B cell (primary cell): ENCODE results near the gene FURIN. TPM values are rescaled to one million over a fixed set of nuclear protein-coding genes. Genes with fewer than 3 reads are reported as not detected.

Source experiments
- ATAC-seq: fragments of 200-7000 bp; cut with Tn5 transposase; one replicate; pipeline ENCODE4 v1.10.0; 2021; ENCODE audit warnings: low read depth, mild to moderate bottlenecking, moderate number of reproducible peaks, moderate library complexity
- CTCF ChIA-PET: fragments of 350-600 bp; sonication (Branson Sonifier 250); formaldehyde crosslinking; loops from one replicate; lab custom pipeline; 2021; ENCODE audit warnings: antibody characterized with exemption, inconsistent platforms; lab: Charles Lee
- POLR2A ChIA-PET: fragments of 350-600 bp; sonication (Branson Sonifier 250); formaldehyde crosslinking; loops from one replicate; lab custom pipeline; 2021; ENCODE audit warnings: antibody characterized with exemption; lab: Charles Lee
- DNase-seq: peaks from one replicate; pipeline ENCODE4 v3.0.0; 2013
- H2AFZ ChIP-seq: 2 replicates; pipeline ENCODE4 v1.6.1; 2012; ENCODE audit warnings: mild to moderate bottlenecking, low read depth, low read length; ENCODE audit not compliant: insufficient read depth, poor library complexity, severe bottlenecking
- H3K27ac ChIP-seq, 2 donors: 1 replicate in 1 of 2; 2 replicates in 1 of 2; pipeline ENCODE4 v1.5.1; 2012 to 2013; ENCODE audit warnings: low read length in 2 of 2, mild to moderate bottlenecking in 2 of 2, moderate library complexity in 1 of 2
- H3K27me3 ChIP-seq, 4 experiments: fragments of 200-600 bp in 1 of 4; sonication (generic) in 1 of 4; replicated peaks in 1 of 4; 1 replicate in 2 of 4; 2 replicates in 2 of 4; pipeline versions ENCODE4 v1.6.1 to v1.7.0; 2013 to 2016; ENCODE audit warnings: low read length in 3 of 4, mild to moderate bottlenecking in 2 of 4, mixed read lengths in 1 of 4, moderate library complexity in 1 of 4; ENCODE audit not compliant: insufficient read depth in 4 of 4, control insufficient read depth in 3 of 4; ENCODE audit errors: control extremely low read depth in 1 of 4
- H3K36me3 ChIP-seq, 2 experiments: replicated peaks in 1 of 2; 1 replicate in 1 of 2; 2 replicates in 1 of 2; pipeline versions ENCODE4 v1.6.1 to v1.7.1; 2013; ENCODE audit warnings: low read length in 1 of 2; ENCODE audit not compliant: insufficient read depth in 2 of 2, control insufficient read depth in 1 of 2; ENCODE audit errors: control extremely low read depth in 1 of 2, extremely low read depth in 1 of 2
- H3K4me1 ChIP-seq, 2 donors: fragments of 200-600 bp in 1 of 2; sonication (generic) in 1 of 2; 1 replicate in 1 of 2; 2 replicates in 1 of 2; pipeline versions ENCODE4 v1.5.1 to v1.6.1; 2013 to 2017; ENCODE audit warnings: low read length in 2 of 2; ENCODE audit not compliant: control insufficient read depth in 2 of 2, insufficient read depth in 2 of 2
- H3K4me2 ChIP-seq: replicated peaks from 2 replicates; pipeline ENCODE3; 2012; ENCODE audit warnings: mild to moderate bottlenecking, low read depth, low read length; ENCODE audit not compliant: poor library complexity, severe bottlenecking
- H3K4me3 ChIP-seq, 5 experiments: fragments of 200-600 bp in 1 of 5; sonication (generic) in 1 of 5; 1 replicate in 3 of 5; 2 replicates in 2 of 5; pipeline versions ENCODE4 v1.5.1 to v1.7.0; 2011 to 2016; ENCODE audit warnings: low read length in 4 of 5, mild to moderate bottlenecking in 4 of 5, low read depth in 2 of 5, control low read depth in 1 of 5, moderate library complexity in 1 of 5; ENCODE audit not compliant: insufficient read depth in 1 of 5; ENCODE audit errors: control extremely low read depth in 1 of 5, extremely low read depth in 1 of 5
- H3K79me2 ChIP-seq: fragments of 200-600 bp; sonication (generic); one replicate; pipeline ENCODE4 v1.6.0; 2016; ENCODE audit warnings: low read length; ENCODE audit not compliant: control insufficient read depth, insufficient read depth
- H3K9ac ChIP-seq: fragments of 200-600 bp; sonication (generic); 2 replicates; pipeline ENCODE4 v1.6.1; 2017; ENCODE audit warnings: mild to moderate bottlenecking, low read length, moderate library complexity
- H3K9me3 ChIP-seq, 3 donors: one replicate each; pipeline versions ENCODE4 v1.6.1 to v1.7.1; 2013; ENCODE audit warnings: low read length in 2 of 3; ENCODE audit not compliant: control insufficient read depth in 2 of 3, insufficient read depth in 1 of 3; ENCODE audit errors: control extremely low read depth in 1 of 3
- H4K20me1 ChIP-seq: 2 replicates; pipeline ENCODE4 v1.6.0; 2012; ENCODE audit warnings: mild to moderate bottlenecking, low read length; ENCODE audit not compliant: insufficient read depth, control insufficient read depth, poor library complexity, severe bottlenecking
- H3K27ac Mint-ChIP-seq: one replicate; pipeline ENCODE4 v1.8.0; 2021; ENCODE audit warnings: mixed read lengths
- H3K27me3 Mint-ChIP-seq: one replicate; pipeline ENCODE4 v1.8.0; 2021; ENCODE audit warnings: mixed read lengths
- H3K4me1 Mint-ChIP-seq: one replicate; pipeline ENCODE4 v1.8.0; 2021; ENCODE audit warnings: mixed read lengths
- H3K4me3 Mint-ChIP-seq: one replicate; pipeline ENCODE4 v1.8.0; 2021; ENCODE audit warnings: mixed read lengths
- H3K9me3 Mint-ChIP-seq: one replicate; pipeline ENCODE4 v1.8.0; 2022; ENCODE audit warnings: mixed read lengths; ENCODE audit not compliant: insufficient read depth
- EZH2 ChIP-seq: IDR thresholded peaks from 2 replicates; pipeline ENCODE4 v1.6.1; 2012; ENCODE audit warnings: borderline replicate concordance, low read depth, mild to moderate bottlenecking, moderate library complexity, low read length; ENCODE audit not compliant: insufficient read depth, poor library complexity, severe bottlenecking
- WGBS: methylation state at CpG from one replicate; pipeline ENCODE4 v1.1.5; 2013; ENCODE audit warnings: missing lambda C conversion rate; ENCODE audit not compliant: insufficient coverage; 5-methylcytosine and 5-hydroxymethylcytosine counted together
- intact Hi-C: fragments of 100-400 bp; cut with micrococcal nuclease; formaldehyde crosslinking; loops from one replicate; pipeline ENCODE4 v1.10.0; 2022
- polyA plus RNA-seq: library from polyadenylated mRNA; depleted of rRNA; stranded (reverse); fragments of >200 nt; gene quantifications from 2 replicates; pipeline ENCODE4 v1.2.3, GENCODE V29; 2012
- total RNA-seq, 2 donors: library from RNA; stranded (reverse); fragments of 120-200 nt in 1 of 2; gene quantifications; 1 replicate in 1 of 2; 2 replicates in 1 of 2; pipeline versions ENCODE4 v1.2.3 to v1.2.4, GENCODE V29; 2013 to 2022
- TF ChIP-seq, protein P1 (sequence below): fragments of 200-600 bp; IDR thresholded peaks from one replicate; pipeline ENCODE4 v1.8.0; 2022; ENCODE audit warnings: antibody characterized with exemption, mild to moderate bottlenecking

Gene FURIN
- total and polyA plus RNA-seq, 2 donors (not counting 1 experiment from before 2014, with no cell fraction given), result 31.6 to 66.7 TPM

GRCh38 chr15:90879730-90880366 lies 11.5 kb downstream of the FURIN start:
- Histone ChIP-seq H3K36me3 (peaks cover 0 to 57% of the 10 kb centered on the region in 2 experiments), H4K20me1 (peaks cover 18% of the 10 kb centered on the region), H3K4me2 (no peak overlapping the region), H3K27me3 (no peaks in the 10 kb centered on the region), H3K27ac (no peak overlapping the region), H2AFZ (no peak overlapping the region), H3K79me2 (peaks cover 9% of the 10 kb centered on the region), H3K9ac (no peak overlapping the region), H3K9me3 (no peaks in the 10 kb centered on the region), H3K4me1 (peaks cover 9 to 16% of the 10 kb centered on the region in 2 donors), H3K4me3 (no peak overlapping the region)
- CTCF ChIA-PET, result no interaction called here
- DNase-seq (no peak), ATAC-seq (no peak)
- Mint-ChIP-seq H3K9me3 (no peaks in the 10 kb centered on the region), H3K27me3 (no peaks in the 10 kb centered on the region), H3K27ac (no peak overlapping the region), H3K4me1 (peaks cover 7% of the 10 kb centered on the region), H3K4me3 (no peak overlapping the region)
- intact Hi-C loops, result no loop called here
- WGBS, result 90% methylated on average over 34 of the region's 35 CpGs
- TF ChIP-seq, protein P1, sequence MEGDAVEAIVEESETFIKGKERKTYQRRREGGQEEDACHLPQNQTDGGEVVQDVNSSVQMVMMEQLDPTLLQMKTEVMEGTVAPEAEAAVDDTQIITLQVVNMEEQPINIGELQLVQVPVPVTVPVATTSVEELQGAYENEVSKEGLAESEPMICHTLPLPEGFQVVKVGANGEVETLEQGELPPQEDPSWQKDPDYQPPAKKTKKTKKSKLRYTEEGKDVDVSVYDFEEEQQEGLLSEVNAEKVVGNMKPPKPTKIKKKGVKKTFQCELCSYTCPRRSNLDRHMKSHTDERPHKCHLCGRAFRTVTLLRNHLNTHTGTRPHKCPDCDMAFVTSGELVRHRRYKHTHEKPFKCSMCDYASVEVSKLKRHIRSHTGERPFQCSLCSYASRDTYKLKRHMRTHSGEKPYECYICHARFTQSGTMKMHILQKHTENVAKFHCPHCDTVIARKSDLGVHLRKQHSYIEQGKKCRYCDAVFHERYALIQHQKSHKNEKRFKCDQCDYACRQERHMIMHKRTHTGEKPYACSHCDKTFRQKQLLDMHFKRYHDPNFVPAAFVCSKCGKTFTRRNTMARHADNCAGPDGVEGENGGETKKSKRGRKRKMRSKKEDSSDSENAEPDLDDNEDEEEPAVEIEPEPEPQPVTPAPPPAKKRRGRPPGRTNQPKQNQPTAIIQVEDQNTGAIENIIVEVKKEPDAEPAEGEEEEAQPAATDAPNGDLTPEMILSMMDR, result no peak
- POLR2A ChIA-PET, result no interaction called here

DNA sequence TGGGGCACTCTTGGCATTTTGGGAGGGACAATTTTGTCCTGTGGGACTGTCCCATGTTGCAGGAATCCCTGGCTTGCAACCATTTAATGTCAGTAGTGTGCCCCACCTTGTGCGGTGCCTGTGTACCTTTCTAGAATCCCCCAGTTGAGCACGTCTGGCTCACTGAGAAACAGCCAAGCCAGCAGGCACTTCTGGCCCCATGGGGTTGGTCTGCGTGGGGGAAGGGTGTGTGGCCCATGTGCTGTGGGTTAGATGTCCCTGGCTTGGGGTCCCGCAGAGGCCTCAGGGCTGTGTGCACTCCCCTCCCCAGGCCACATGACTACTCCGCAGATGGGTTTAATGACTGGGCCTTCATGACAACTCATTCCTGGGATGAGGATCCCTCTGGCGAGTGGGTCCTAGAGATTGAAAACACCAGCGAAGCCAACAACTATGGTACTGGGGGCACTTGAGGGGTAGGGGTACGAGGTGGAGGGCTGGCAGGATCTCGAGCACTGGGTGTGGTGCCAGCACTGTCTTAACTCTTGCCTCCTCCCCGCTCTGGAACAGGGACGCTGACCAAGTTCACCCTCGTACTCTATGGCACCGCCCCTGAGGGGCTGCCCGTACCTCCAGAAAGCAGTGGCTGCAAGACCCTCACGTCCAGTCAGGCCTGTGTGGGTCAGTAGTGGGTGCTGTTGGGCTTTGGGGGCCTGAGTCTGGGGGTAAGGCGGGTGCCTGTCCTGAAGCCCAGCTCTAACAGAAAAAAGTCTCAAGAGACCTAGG lies 12.2 kb downstream of the FURIN start:
- Histone ChIP-seq H3K4me1 (peaks cover 16 to 23% of the 10 kb centered on the region in 2 donors), H3K4me2 (no peak overlapping the region), H3K4me3 (no peak overlapping the region), H4K20me1 (peaks cover 11% of the 10 kb centered on the region), H3K9ac (no peak overlapping the region), H3K27me3 (no peaks in the 10 kb centered on the region), H3K79me2 (peaks cover 3% of the 10 kb centered on the region), H3K36me3 (peaks cover 0 to 56% of the 10 kb centered on the region in 2 experiments), H3K27ac (no peak overlapping the region), H2AFZ (no peak overlapping the region), H3K9me3 (no peaks in the 10 kb centered on the region)
- Mint-ChIP-seq H3K27ac (no peak overlapping the region), H3K4me3 (no peak overlapping the region), H3K27me3 (no peaks in the 10 kb centered on the region), H3K9me3 (no peaks in the 10 kb centered on the region), H3K4me1 (peaks cover 14% of the 10 kb centered on the region)
- ATAC-seq (no peak), DNase-seq (no peak)
- 92% methylated on average over 14 of the region's 16 CpGs for WGBS
- ChIA-PET CTCF (interaction anchor here (1.1 kb wide), 1 partner anchor 52 kb away, joined by 5 read pairs; the partner anchor contains the start of gene HDDC3), POLR2A (no interaction called here)
- TF ChIP-seq, protein P1, result no peak
- no peak for TF ChIP-seq EZH2
- intact Hi-C loops, result no loop called here
